Measurements from ENCODE around the gene TTR. TPM values are rescaled to one million over a fixed set of nuclear protein-coding genes. Genes with fewer than 3 reads are reported as not detected.

The TTR gene
- total RNA-seq, 1 experiment from 2014 or later, result not detected

DNA sequence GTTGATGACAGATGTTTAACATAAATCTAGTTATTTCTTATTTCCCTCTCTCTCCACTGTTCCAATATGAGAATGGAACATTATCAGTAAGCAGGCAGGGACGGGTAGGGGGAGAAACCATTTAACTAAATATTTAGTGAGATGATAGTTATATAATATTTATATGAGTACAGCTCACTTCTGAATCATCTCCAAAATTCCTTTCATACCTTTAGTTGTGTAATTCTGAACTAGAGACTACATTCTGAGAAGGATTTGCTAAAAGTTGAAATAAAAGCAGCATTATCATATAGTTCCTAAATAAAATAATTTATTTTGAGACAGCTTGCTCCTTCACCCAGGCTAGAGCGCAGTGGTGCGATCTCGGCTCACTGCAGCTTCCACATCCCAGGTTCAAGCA is 51.3 kb downstream of the TTR start:
- Histone ChIP-seq H3K4me3 (no peak overlapping the region), H3K27ac (no peak overlapping the region), H3K4me1 (replicated peaks) (no peaks in the 10 kb centered on the region), H3K27me3 (replicated peaks) (no peaks in the 10 kb centered on the region), H3K9me3 (replicated peaks) (no peaks in the 10 kb centered on the region), H3K36me3 (no peaks in the 10 kb centered on the region)
- DNase-seq (ENCODE audit: low read depth in 1 of 2, low spot score in 2 of 2), result no peak

DNA sequence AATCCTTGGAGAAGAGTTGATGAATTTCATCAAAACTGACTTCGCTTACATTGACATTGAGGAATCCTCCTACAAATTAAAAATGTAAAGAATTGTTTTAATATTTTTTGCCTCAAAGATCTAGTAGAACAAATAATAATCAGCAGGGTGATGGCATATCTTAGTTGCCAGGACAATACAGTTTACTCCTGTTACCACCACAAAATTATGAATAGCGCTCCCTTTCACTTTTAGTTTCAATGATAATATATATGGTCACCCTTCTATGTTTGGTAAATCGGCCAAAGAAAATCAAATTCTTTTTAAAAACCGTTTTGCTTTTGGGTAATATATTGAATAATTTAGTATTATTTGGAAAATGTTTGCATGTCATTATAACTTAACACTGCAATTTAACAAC is 53.7 kb downstream of the TTR start:
- Histone ChIP-seq H3K27ac (no peak overlapping the region), H3K4me1 (replicated peaks) (no peaks in the 10 kb centered on the region), H3K9me3 (replicated peaks) (no peaks in the 10 kb centered on the region), H3K36me3 (no peaks in the 10 kb centered on the region), H3K4me3 (no peak overlapping the region), H3K27me3 (replicated peaks) (no peaks in the 10 kb centered on the region)
- no peak for DNase-seq (ENCODE audit: low read depth in 1 of 2, low spot score in 2 of 2)

DNA sequence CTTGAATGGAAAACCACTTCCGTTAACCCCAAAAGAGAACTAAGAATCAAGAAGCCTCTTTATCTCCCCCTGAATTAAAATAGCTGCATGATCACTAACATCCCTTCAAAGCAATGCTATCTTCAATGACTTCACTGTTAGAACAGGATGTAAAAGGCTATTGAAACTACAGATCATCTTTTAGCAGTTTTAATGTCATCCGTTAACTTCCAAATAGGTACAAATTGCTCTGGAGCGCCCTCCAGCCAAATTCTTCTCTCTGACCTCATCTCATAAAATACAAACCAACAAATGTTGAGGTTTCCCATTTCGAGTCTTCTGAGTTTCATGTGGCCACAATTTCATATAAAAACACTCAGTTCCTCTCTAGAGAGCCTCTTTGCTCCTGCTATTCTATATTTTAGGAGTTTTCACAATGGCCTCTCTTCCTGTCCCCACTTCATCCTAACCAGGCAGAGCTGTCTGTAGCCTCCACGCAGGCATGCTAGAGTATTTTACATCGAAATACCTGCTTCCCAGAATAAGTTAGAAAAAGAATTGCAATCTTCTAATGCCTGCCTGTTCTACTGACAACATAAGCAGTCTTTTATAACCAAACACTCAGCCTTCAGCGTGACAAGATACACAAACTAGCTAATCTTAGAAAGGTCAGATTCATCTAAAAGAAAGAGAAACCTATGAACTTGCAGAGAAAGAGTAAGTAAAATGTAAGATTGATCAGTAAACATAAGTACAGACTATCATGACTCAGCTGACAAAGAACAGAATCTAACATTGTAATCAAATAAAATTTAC is 54.9 kb downstream of the TTR start:
- no peaks in the 10 kb centered on the region for H3K9me3 ChIP-seq (replicated peaks)
- no peak overlapping the region for H3K27ac ChIP-seq
- no peak overlapping the region for H3K4me3 ChIP-seq
- no peak for DNase-seq (ENCODE audit: low read depth in 1 of 2, low spot score in 2 of 2)
- H3K4me1 ChIP-seq (replicated peaks), result no peaks in the 10 kb centered on the region
- H3K36me3 ChIP-seq, result no peaks in the 10 kb centered on the region
- H3K27me3 ChIP-seq (replicated peaks), result no peaks in the 10 kb centered on the region

DNA sequence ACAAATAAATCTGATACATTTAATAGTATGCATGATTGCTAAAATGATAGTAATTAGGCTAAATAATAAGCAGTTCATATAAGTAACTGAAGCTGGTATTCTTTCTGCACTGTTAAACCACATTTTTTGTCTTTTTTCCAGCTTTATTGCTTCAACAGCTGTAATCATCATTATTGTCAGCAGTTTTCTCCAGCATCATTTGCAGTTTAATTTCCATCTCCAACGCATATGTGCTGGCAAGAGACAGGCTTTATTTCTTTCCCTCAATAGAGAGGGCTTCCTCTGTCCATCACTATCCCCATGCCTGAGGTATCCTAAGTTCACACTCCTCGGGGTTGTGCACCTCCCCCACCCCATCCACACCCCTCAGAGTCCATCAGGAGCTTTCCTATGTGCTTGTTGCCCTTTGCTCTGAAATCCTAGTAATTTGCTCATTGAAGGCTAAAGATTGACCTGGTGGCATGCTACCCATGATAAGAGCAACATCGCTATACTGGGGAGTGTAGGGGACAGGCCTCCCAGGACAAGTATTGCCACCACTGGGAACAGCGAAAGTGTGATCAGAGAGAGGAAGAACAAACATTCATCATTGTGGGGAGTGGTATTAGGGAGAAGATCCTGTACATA is 55.6 kb downstream of the TTR start:
- Histone ChIP-seq H3K36me3 (no peaks in the 10 kb centered on the region), H3K4me3 (no peak overlapping the region), H3K27ac (no peak overlapping the region), H3K9me3 (replicated peaks) (no peaks in the 10 kb centered on the region), H3K27me3 (replicated peaks) (no peaks in the 10 kb centered on the region), H3K4me1 (replicated peaks) (no peaks in the 10 kb centered on the region)
- no peak for DNase-seq (ENCODE audit: low read depth in 1 of 2, low spot score in 2 of 2)

Other genes starting within 250 kb of the TTR start
- not detected in 2 replicates for gene DSG4, start 215.1 kb upstream of the TTR start, total RNA-seq (2014; rRNA removed; shearing (Covaris generic))
- gene DSG3, start 144.1 kb upstream of the TTR start, total RNA-seq (2014; rRNA removed; shearing (Covaris generic)), result not detected in 2 replicates
- 48.2 and 65.5 TPM in 2 replicates for gene DSG2, start 93.7 kb upstream of the TTR start, total RNA-seq (2014; rRNA removed; shearing (Covaris generic))
- 0.09 and 0.66 TPM in 2 replicates for gene B4GALT6, start 92.7 kb downstream of the TTR start, total RNA-seq (2014; rRNA removed; shearing (Covaris generic))
- not detected in 2 replicates for gene SLC25A52, start 169.0 kb downstream of the TTR start, total RNA-seq (2014; rRNA removed; shearing (Covaris generic))